ENCODE results near the gene FRMPD1. TPM values are rescaled to one million over a fixed set of nuclear protein-coding genes. Genes with fewer than 3 reads are reported as not detected.
"Not testable (repeated sequence)": the region's sequence is repeated elsewhere in the genome, so short reads cannot be mapped to it uniquely, and the experiment has no call there.

Gene FRMPD1
- total RNA-seq, 1 donor from 2014 or later, result 2.1 TPM

DNA sequence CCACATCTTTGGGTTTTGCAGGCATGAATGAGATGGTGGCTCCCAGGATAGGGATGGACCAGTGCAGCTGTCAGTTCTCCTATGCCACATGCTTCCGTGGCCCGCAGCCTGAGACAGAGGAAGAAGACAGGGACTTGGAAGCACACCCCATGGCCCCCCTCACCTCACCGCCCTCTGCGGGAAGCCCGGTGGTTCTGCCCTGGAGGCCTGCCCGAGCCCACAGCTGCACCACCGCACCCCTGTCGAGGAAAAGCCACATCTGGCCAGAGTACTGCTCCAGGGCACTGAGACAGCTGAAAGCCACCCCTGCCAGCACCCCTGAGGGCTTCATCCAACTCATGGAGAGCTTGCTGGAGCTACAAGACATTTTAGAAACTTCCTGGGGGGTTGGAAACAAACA, 95.2 kb downstream of the FRMPD1 start:
- DNase-seq, result no peak

GRCh38 chr9:37746448-37747270, 95.9 kb downstream of the FRMPD1 start:
- no peak for DNase-seq

- no peak for DNase-seq
Measured at GRCh38 chr9:37747271-37747753, 96.6 kb downstream of the FRMPD1 start.

GRCh38 chr9:37749129-37749528, 98.4 kb downstream of the FRMPD1 start:
- no peak for DNase-seq

- DNase-seq, result no peak
Measured at GRCh38 chr9:37751186-37751585, 100.4 kb downstream of the FRMPD1 start.

DNA sequence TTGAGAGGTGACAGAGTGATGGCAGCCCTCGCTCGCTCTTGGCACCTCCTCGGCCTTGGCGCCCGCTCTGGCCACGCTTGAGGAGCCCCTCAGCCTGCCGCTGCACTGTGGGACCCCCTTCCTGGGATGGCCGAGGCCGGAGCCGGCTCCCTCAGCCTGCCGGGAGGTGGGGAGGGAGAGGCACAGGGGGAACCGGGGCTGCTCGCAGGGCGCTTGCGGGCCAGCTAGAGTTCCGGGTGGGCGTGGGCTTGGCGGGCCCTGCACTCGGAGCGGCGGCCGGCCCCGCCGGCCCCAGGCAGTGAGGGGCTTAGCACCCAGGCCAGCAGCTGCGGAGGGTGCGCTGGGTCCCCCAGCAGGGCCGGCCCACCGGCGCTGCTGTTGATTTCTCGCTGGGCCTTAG, 101.0 kb downstream of the FRMPD1 start:
- not testable (repeated sequence) for DNase-seq

DNA sequence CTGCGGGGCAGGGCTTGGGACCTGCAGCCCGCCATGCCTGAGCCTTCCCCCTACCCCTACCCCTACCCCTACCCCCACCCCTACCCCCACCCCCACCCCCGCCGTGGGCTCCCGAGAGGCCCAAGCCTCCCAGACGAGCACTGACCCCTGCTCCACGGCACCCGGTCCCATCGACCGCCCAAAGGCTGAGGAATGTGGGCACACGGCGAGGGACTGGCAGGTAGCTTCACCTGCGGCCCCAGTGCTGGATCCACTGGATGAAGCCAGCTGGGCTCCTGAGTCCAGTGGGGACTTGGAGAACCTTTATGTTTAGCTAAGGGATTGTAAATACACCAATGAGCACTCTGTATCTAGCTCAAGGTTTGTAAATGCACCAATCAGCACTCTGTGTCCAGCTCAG, 101.4 kb downstream of the FRMPD1 start:
- DNase-seq, result not testable (repeated sequence)

DNA sequence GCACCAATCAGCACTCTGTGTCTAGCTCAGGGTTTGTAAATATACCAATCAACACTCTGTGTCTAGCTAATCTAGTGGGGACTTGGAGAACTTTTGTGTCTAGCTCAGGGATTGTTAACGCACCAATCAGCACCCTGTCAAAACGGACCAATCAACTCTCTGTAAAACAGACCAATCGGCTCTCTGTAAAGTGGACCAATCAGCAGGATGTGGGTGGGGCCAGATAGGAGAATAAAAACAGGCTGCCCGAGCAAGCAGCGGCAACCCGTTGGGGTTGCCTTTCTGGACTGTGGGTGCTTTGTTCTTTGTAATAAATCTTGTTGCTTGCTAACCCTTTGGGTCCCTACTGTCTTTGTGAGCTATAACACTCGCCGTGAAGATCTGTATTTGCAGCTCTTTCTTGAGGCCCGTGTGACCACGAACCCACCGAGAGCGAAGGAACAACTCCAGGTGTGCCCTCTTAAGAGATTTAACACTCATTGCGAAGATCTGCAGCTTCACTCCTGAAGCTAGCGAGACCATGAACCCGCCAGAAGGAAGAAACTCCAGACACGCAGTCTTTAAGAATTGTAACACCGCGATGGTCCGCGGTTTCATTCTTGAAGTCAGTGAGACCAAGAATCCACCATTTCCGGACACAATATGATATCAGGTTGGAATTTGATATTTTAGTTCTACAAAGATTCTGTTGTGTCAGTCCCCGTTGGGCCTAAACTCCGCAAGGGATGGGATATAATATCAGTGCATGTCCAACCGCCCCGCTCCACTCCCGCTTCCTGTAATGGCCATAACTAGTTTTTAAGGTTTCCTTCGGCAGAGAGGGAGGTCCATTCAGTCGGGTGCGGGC, 102.1 kb downstream of the FRMPD1 start:
- DNase-seq, result no peak

DNA sequence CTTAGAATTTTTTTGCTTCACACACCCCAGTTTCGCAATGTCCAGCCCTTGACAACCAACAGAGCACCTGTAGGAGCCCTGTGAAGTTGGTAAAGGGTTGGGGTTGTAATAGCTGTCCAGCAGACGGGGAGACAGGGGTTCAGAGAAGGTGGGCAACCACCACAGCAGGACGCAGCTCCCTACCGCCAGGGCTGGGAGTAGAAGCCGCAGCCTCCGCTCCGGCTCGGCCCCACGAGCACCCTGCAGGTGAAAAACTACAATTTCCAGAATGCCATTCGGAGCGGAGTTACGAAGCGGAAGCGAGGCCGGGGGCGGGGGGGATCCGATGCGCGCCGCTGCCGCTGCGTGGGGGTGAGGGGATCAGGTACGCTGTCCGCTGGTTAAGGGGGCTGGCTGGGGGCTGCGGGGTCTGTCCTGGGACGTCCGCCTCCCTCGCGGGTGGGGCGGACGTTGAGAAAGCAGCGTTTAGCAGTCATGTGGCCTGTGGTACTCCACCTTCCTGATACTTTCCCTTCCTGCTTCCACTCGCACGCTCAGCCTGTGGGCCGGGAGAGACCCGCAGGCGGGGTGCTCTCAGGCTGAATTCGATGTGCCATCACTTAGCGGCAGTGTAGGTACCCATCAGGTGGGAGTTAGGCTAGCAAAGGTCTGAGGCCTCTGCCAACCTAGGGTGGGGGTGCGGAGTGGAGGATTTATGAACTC, 102.9 kb downstream of the FRMPD1 start, which contains the start of gene TRMT10B:
Gene TRMT10B, plus strand, starts transcription at position 317 of the 702 bp plus-strand sequence. CDS start 8,127 bp downstream, outside the sequence.
- DNase-seq, result peak; percentile 32

GRCh38 chr9:37758747-37759146, 108.0 kb downstream of the FRMPD1 start:
- DNase-seq, result no peak

DNA sequence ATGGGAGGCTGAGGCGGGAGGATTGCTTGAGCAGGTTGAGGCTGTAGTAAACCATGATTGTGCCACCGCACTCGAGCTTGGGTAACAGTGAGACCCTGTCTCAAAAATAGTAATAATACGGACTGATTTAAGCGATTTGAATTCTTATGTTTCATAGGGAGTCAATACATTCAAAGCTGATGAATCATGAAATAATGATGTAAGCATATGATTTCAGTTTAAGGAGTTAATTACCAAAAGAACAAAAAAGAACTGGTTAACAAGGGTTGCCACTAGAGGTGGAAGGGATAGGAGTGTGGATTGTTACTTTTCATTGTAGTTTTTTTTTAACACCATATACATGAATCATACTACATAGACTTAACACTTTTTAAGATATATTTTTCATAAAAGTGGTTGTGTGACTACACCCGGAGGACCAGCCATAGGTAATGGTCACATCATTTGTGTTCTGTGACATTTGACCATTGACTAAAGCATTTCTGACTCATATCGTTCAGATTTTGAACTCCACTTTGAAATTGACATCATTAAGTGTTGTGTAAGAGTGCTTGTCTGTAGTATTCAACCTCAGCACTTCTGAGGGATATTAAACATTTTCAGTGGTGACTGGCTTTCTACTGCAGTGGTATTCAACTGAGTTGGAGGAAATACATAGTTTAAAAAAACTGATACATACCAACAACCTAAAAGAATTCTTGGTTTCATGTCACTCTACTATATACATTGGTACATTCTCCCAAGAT, 109.8 kb downstream of the FRMPD1 start:
- no peak for DNase-seq

GRCh38 chr9:37761511-37761910, 110.8 kb downstream of the FRMPD1 start:
- DNase-seq, result no peak

DNA sequence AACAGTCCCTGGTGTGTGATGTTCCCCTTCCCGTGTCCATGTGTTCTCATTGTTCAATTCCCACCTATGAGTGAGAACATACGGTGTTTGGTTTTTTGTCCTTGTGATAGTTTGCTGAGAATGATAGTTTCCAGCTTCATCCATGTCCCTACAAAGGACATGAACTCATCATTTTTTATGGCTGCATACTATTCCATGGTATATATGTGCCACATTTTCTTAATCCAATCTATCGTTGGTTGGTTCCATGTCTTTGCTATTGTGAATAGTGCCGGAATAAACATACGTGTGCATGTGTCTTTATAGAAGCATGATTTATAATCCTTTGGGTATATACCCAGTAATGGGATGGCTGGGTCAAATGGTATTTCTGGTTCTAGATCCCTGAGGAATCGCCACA, 114.5 kb downstream of the FRMPD1 start:
- not testable (repeated sequence) for DNase-seq

- DNase-seq, result no peak
Measured at GRCh38 chr9:37769306-37769705, 118.6 kb downstream of the FRMPD1 start.

DNA sequence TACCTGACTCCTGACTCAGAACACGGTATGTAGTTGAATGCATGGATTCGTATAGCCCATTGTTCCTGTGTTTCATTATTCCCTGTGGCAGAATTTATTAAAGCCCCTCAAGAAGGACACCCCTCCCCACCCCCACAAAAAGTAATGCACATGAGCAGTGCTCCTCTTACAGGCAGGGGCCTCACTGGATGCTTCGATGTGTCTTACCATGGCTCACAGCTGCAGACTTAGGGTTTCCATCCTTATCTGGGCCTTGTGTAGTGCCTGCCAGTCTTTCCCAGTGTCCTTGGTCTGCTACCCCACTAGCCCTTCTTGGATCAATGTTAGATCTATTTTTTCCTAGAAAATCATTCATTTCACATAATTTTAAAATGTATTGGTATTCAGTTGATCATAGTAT, 119.2 kb downstream of the FRMPD1 start:
- DNase-seq, result no peak

DNA sequence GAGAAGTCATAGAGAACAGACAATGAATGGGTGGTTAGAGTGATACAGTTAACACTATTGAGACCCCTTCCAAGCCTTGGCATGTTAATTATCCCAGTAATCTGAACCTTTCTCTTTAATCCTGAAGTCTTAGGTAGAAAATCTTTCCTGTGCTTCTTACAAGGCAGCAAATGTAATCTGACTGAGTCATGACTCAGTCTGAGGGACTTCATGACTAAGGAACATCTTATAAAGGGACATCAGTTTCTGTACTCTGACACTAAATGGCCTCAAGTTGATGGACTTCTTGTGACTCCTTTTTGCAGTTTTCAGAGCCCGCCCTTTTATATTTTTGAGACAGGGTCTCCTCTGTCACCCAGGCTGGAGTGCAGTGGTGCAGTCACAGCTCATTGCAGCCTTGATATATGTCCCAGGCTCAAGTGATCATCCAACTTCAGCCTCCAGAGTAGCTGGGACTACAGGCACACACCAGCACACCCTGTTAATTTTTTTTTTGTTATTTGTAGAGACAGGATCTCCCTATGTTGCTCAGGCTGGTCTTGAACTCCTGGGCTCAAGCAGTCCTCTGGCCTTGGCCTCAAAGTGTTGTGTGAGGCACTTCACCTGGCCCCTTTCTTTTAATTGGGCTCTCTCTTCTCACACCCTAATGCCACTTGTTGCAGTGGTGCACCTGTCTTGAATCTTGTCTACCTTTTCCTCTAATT, 124.6 kb downstream of the FRMPD1 start:
- no peak for DNase-seq

DNA sequence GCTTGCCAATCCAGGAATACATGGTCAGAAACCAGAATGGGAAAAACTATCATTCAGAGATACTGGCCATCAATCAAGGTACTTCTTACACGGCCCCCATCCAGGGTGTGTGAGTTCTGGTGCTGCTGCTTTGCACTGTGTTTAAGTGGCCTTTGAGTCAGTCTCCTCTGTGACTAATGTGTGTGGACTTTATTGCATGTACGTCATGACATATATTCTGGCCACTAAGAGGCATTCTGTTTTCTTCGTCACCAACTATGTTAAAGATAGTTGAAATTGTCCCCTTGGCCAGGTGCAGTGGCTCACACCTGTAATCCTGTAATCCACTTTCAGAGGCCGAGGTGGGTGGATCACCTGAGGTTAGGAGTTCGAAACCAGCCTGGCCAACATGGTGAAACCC, 125.6 kb downstream of the FRMPD1 start:
- no peak for DNase-seq

- no peak for DNase-seq
Measured at GRCh38 chr9:37778534-37778933, 127.8 kb downstream of the FRMPD1 start.

GRCh38 chr9:37784291-37784615, 133.5 kb downstream of the FRMPD1 start:
- DNase-seq, result no peak

DNA sequence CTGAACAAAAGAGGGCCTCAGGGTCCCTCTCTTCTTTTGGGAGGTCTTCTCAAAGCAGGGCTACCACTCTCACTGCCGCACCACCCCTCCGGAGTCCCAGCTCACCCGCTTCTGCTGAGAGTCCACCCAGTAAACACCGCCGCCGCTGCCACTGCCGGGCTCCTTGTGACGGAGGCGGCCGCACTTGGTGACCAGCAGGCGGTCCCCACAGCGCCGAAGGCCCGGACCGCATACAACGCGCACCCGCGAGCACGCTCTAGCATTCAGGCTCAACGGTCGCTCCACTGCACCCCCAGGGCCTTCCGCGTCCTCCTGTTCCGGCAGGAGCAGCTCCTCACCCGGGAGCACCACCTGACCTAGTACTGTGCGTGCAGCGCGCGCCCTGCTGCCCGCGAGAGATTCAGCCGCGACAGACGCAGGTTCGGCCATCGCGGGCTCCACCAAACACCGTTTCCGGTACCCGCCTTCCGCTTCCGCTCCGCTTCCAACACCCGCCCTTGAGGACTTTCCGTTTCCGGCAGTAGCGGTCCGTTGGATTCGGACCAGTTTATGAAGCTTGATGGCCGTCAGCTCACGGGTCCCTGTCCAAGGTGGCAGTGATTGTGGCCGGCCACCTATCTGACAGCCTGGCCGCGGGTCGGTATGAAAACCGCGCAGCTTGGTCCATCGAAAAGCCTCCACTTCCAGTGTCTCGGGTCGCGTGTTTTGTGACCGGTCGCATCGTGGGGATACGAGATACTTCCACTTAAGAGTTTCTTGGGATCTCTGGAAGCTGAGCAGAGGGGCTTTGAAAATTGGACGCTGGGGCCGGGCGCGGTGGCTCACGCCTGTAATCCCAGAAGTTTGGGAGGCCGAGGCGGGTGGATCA, 134.1 kb downstream of the FRMPD1 start, which contains the start of gene EXOSC3:
Gene EXOSC3, minus strand, starts transcription at position 449 of the 868 bp plus-strand sequence. Its CDS starts 20 bp downstream, at position 429.
- DNase-seq, result peak; percentile 79

All from skin of body (tissue), 2 donors.